GM19467 (cell line): ENCODE data around the gene BAIAP2.

Source experiments
- ATAC-seq: cut with Tn5 transposase; IDR thresholded peaks from one replicate; pipeline ENCODE4 v1.9.1; 2021; ENCODE audit warnings: mild to moderate bottlenecking, moderate library complexity; ENCODE audit not compliant: unreplicated experiment

The BAIAP2 gene

GRCh38 chr17:81034779-81035520 lies at the start of gene BAIAP2:
BAIAP2 (plus strand) TSS chr17:81035151; CDS start chr17:81035255, 104 bp downstream.
- peak; percentile 57 for ATAC-seq

- no peak for ATAC-seq
Observed at GRCh38 chr17:80986046-80986445, 48.9 kb upstream of the BAIAP2 start.

GRCh38 chr17:80986816-80987475 lies 48.0 kb upstream of the BAIAP2 start:
- no peak for ATAC-seq

- no peak for ATAC-seq
Observed at GRCh38 chr17:80987941-80988461, 47.0 kb upstream of the BAIAP2 start.

- ATAC-seq = no peak
Observed at GRCh38 chr17:80989586-80989913, 45.4 kb upstream of the BAIAP2 start.

- ATAC-seq = no peak
Observed at GRCh38 chr17:80990921-80991644, 43.9 kb upstream of the BAIAP2 start.

- peak; percentile 47 for ATAC-seq
Observed at GRCh38 chr17:80991645-80992076, 43.3 kb upstream of the BAIAP2 start, which contains the start of gene CHMP6. CHMP6 (plus strand) TSS chr17:80991841; CDS start chr17:80991919, 78 bp downstream.

GRCh38 chr17:80992077-80992947 lies 42.6 kb upstream of the BAIAP2 start:
- ATAC-seq = peak; percentile 13

GRCh38 chr17:80992948-80993624 lies 41.9 kb upstream of the BAIAP2 start:
- no peak for ATAC-seq

- ATAC-seq = no peak
Observed at GRCh38 chr17:80995131-80995530, 39.8 kb upstream of the BAIAP2 start.

GRCh38 chr17:80996422-80997305 lies 38.3 kb upstream of the BAIAP2 start:
- no peak for ATAC-seq

- no peak for ATAC-seq
Observed at GRCh38 chr17:80997424-80998117, 37.4 kb upstream of the BAIAP2 start.

GRCh38 chr17:80998118-80998747 lies 36.7 kb upstream of the BAIAP2 start:
- no peak for ATAC-seq

- ATAC-seq = no peak
Observed at GRCh38 chr17:80998748-80999535, 36.0 kb upstream of the BAIAP2 start.

GRCh38 chr17:80999536-81000333 lies 35.2 kb upstream of the BAIAP2 start:
- ATAC-seq = no peak

- no peak for ATAC-seq
Observed at GRCh38 chr17:81000334-81000630, 34.7 kb upstream of the BAIAP2 start.
